Breast epithelium (tissue), 3 donors: ENCODE measurements around the gene KRCC1.

Source experiments
- POLR2A ChIP-seq: fragments of 450-650 bp; IDR thresholded peaks from one replicate; pipeline ENCODE4 v1.6.1; 2016; ENCODE audit warnings: antibody characterized with exemption, mild to moderate bottlenecking, moderate library complexity
- TF ChIP-seq, protein P1 (sequence below), 3 donors: fragments of 450-650 bp; IDR thresholded peaks; one replicate each; pipeline ENCODE4 v1.5.1; 2016 to 2017; ENCODE audit warnings: antibody characterized with exemption in 3 of 3, mild to moderate bottlenecking in 3 of 3, moderate library complexity in 3 of 3

DNA sequence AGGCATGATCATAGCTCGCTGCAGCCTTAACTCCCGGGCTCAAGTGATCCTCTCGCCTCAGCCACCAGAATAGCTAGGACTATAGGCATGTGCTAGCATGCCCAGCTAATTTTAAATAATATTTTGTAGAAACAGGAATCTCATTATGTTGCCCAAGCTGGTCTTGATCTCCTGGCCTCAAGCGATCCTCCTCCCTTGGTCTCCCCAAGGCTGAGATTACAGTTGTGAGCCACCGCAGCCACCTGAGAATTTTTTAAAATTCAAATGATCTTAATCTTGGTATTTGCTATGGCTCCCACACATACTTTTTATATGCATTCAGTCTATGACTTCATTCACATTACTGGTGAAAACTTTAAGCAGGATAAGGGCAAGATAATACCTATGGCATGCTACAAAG is 13.1 kb downstream of the KRCC1 start:
- TF ChIP-seq, protein P1, sequence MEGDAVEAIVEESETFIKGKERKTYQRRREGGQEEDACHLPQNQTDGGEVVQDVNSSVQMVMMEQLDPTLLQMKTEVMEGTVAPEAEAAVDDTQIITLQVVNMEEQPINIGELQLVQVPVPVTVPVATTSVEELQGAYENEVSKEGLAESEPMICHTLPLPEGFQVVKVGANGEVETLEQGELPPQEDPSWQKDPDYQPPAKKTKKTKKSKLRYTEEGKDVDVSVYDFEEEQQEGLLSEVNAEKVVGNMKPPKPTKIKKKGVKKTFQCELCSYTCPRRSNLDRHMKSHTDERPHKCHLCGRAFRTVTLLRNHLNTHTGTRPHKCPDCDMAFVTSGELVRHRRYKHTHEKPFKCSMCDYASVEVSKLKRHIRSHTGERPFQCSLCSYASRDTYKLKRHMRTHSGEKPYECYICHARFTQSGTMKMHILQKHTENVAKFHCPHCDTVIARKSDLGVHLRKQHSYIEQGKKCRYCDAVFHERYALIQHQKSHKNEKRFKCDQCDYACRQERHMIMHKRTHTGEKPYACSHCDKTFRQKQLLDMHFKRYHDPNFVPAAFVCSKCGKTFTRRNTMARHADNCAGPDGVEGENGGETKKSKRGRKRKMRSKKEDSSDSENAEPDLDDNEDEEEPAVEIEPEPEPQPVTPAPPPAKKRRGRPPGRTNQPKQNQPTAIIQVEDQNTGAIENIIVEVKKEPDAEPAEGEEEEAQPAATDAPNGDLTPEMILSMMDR (IDR thresholded peaks at IDR 0.05) = no peak
- no peak for TF ChIP-seq POLR2A
